Body of pancreas (tissue), 4 donors: ENCODE results near the gene CCDC60.

ENCODE experiments used
- CTCF ChIP-seq, 7 experiments: fragments of 450-650 bp in 4 of 7; fragments of 200-600 bp in 3 of 7; sonication (generic) in 3 of 7; IDR thresholded peaks; one replicate each; pipeline ENCODE4 v1.5.1; 2016 to 2019; ENCODE audit warnings: antibody characterized with exemption in 7 of 7
- POLR2A ChIP-seq, 3 donors: fragments of 450-650 bp; IDR thresholded peaks; one replicate each; pipeline ENCODE4 v1.6.1; 2016; ENCODE audit warnings: antibody characterized with exemption in 3 of 3, mild to moderate bottlenecking in 2 of 3

GRCh38 chr12:119540476-119540875 lies 205.9 kb downstream of the CCDC60 start:
- TF ChIP-seq CTCF (IDR thresholded peaks at IDR 0.05) (no peak), POLR2A (IDR thresholded peaks at IDR 0.05) (no peak)
